ENCODE data around the gene KLHL22.

GRCh38 chr22:20423008-20423905, 72.3 kb downstream of the KLHL22 start:
- TF ChIP-seq CTCF (IDR thresholded peaks at IDR 0.05) (no peak), EZH2phosphoT487 (IDR thresholded peaks at IDR 0.05) (no peak)
